HEK293T (cell line): ENCODE data around the gene SLC5A7.

Experiments
- CTCF ChIA-PET: fragments of 350-600 bp; formaldehyde crosslinking; extraction: SDS; loops from one replicate; lab custom pipeline; 2021; ENCODE audit warnings: antibody characterized with exemption, inconsistent platforms; lab: Yijun Ruan, JAX
- POLR2A ChIA-PET: fragments of 350-600 bp; formaldehyde crosslinking; extraction: SDS; loops from one replicate; lab custom pipeline; 2020; ENCODE audit warnings: antibody characterized with exemption, inconsistent platforms; lab: Yijun Ruan, JAX
- DNase-seq: peaks from one replicate; pipeline ENCODE4 v3.0.0; 2012; ENCODE audit warnings: mixed read lengths; ENCODE audit errors: extremely low spot score
- ARNT ChIP-seq: fragments of 450-650 bp; IDR thresholded peaks from 2 replicates; pipeline ENCODE4 v1.6.1; 2017; ENCODE audit warnings: mild to moderate bottlenecking
- BHLHE40 ChIP-seq: fragments of 450-650 bp; IDR thresholded peaks from 2 replicates; pipeline ENCODE4 v1.6.1; 2016; ENCODE audit warnings: mild to moderate bottlenecking, moderate library complexity, borderline replicate concordance
- CTBP1 ChIP-seq: fragments of 450-650 bp; IDR thresholded peaks from 2 replicates; pipeline ENCODE4 v1.6.1; 2016; ENCODE audit warnings: borderline replicate concordance
- ELF4 ChIP-seq: fragments of 450-650 bp; IDR thresholded peaks from 2 replicates; pipeline ENCODE4 v1.6.1; 2017; ENCODE audit warnings: antibody characterized with exemption
- FOXA1 ChIP-seq: fragments of 450-650 bp; IDR thresholded peaks from 2 replicates; pipeline ENCODE4 v1.6.1; 2016; ENCODE audit warnings: mild to moderate bottlenecking
- FOXK2 ChIP-seq: fragments of 450-650 bp; IDR thresholded peaks from 2 replicates; pipeline ENCODE4 v1.6.1; 2016; ENCODE audit warnings: mild to moderate bottlenecking
- FOXM1 ChIP-seq: fragments of 450-650 bp; IDR thresholded peaks from 2 replicates; pipeline ENCODE4 v1.6.1; 2017; ENCODE audit warnings: mild to moderate bottlenecking, borderline replicate concordance
- HDGF ChIP-seq: fragments of 450-650 bp; IDR thresholded peaks from 2 replicates; pipeline ENCODE4 v1.6.1; 2017; ENCODE audit warnings: antibody characterized with exemption, borderline replicate concordance
- L3MBTL2 ChIP-seq: fragments of 450-650 bp; conservative IDR thresholded peaks from 2 replicates; pipeline ENCODE4 v1.6.1; 2016; ENCODE audit warnings: mild to moderate bottlenecking
- LEF1 ChIP-seq: fragments of 450-650 bp; IDR thresholded peaks from 2 replicates; pipeline ENCODE4 v1.6.1; 2017; ENCODE audit warnings: mild to moderate bottlenecking, borderline replicate concordance
- NFRKB ChIP-seq: fragments of 450-650 bp; IDR thresholded peaks from 2 replicates; pipeline ENCODE4 v1.6.1; 2016; ENCODE audit warnings: mild to moderate bottlenecking, moderate library complexity
- PKNOX1 ChIP-seq: fragments of 450-650 bp; IDR thresholded peaks from 2 replicates; pipeline ENCODE4 v1.6.1; 2016
- SP1 ChIP-seq: fragments of 450-650 bp; IDR thresholded peaks from 2 replicates; pipeline ENCODE4 v1.6.1; 2017
- SUZ12 ChIP-seq: fragments of 450-650 bp; IDR thresholded peaks from 2 replicates; pipeline ENCODE4 v1.6.1; 2016; ENCODE audit warnings: mild to moderate bottlenecking
- TARDBP ChIP-seq: fragments of 450-650 bp; IDR thresholded peaks from 2 replicates; pipeline ENCODE4 v1.6.1; 2016
- ZNF384 ChIP-seq: fragments of 450-650 bp; IDR thresholded peaks from 2 replicates; pipeline ENCODE4 v1.6.1; 2016

SLC5A7 gene

GRCh38 chr2:107999158-107999557 lies 12.8 kb downstream of the SLC5A7 start:
- POLR2A ChIA-PET: no interaction called here
- DNase-seq: no peak
- CTCF ChIA-PET: no interaction called here
- no peak for TF ChIP-seq LEF1
- TF ChIP-seq FOXK2: no peak
- no peak for TF ChIP-seq CTBP1
- no peak for TF ChIP-seq BHLHE40
- TF ChIP-seq ELF4: no peak
- TF ChIP-seq TARDBP: no peak
- no peak for TF ChIP-seq PKNOX1
- no peak for TF ChIP-seq HDGF
- no peak for TF ChIP-seq L3MBTL2
- TF ChIP-seq ZNF384: no peak
- TF ChIP-seq ARNT: no peak
- TF ChIP-seq SP1: no peak

GRCh38 chr2:108010912-108011591 lies 24.7 kb downstream of the SLC5A7 start:
- TF ChIP-seq LEF1 (no peak), PKNOX1 (no peak), FOXK2 (no peak), SUZ12 (no peak), CTBP1 (no peak)
- ChIA-PET CTCF (no interaction called here), POLR2A (no interaction called here)
- DNase-seq: no peak

- CTCF ChIA-PET: no interaction called here
- POLR2A ChIA-PET: no interaction called here
- TF ChIP-seq FOXM1: no peak
- no peak for TF ChIP-seq FOXK2
- no peak for TF ChIP-seq PKNOX1
- TF ChIP-seq SUZ12: no peak
- no peak for TF ChIP-seq L3MBTL2
- TF ChIP-seq TARDBP: no peak
- TF ChIP-seq BHLHE40: no peak
- no peak for DNase-seq
Measured at GRCh38 chr2:108013305-108013704, 27.0 kb downstream of the SLC5A7 start.

- ChIA-PET CTCF (no interaction called here), POLR2A (no interaction called here)
- TF ChIP-seq NFRKB (no peak), L3MBTL2 (no peak), BHLHE40 (no peak), SUZ12 (no peak)
- DNase-seq: no peak
Measured at GRCh38 chr2:108022628-108023027, 36.3 kb downstream of the SLC5A7 start.

GRCh38 chr2:108023776-108024175 lies 37.5 kb downstream of the SLC5A7 start:
- ChIA-PET CTCF (no interaction called here), POLR2A (no interaction called here)
- TF ChIP-seq NFRKB (no peak), LEF1 (no peak), FOXK2 (no peak)
- DNase-seq: no peak

GRCh38 chr2:108026092-108026794 lies 39.9 kb downstream of the SLC5A7 start:
- ChIA-PET CTCF (no interaction called here), POLR2A (no interaction called here)
- TF ChIP-seq ZNF384: no peak
- TF ChIP-seq SP1: no peak
- TF ChIP-seq FOXK2: no peak
- no peak for TF ChIP-seq FOXA1
- no peak for TF ChIP-seq L3MBTL2
- TF ChIP-seq LEF1: no peak
- TF ChIP-seq CTBP1: no peak
- TF ChIP-seq HDGF: no peak
- no peak for TF ChIP-seq FOXM1
- TF ChIP-seq ELF4: no peak
- TF ChIP-seq TARDBP: no peak
- no peak for DNase-seq

- ChIA-PET POLR2A (no interaction called here), CTCF (no interaction called here)
- no peak for DNase-seq
- TF ChIP-seq ELF4: no peak
- TF ChIP-seq SUZ12: no peak
- no peak for TF ChIP-seq ARNT
- no peak for TF ChIP-seq PKNOX1
- TF ChIP-seq CTBP1: no peak
- no peak for TF ChIP-seq LEF1
- TF ChIP-seq ZNF384: no peak
- TF ChIP-seq SP1: no peak
- TF ChIP-seq HDGF: no peak
- TF ChIP-seq FOXK2: no peak
Measured at GRCh38 chr2:108029496-108029895, 43.2 kb downstream of the SLC5A7 start.
